A673 (cell line): ENCODE results near the gene SMIM13. TPM values are rescaled to one million over a fixed set of nuclear protein-coding genes. Genes with fewer than 3 reads are reported as not detected.

ENCODE experiments used
- BruUV-seq: library from RNA; stranded (reverse); fragments of 400-500 nt; replicated peaks from 2 replicates; lab custom pipeline; 2021; lab: Mats Ljungman, UMichigan
- CTCF ChIA-PET: fragments of 300-600 bp; sonication (Branson Sonifier 250); formaldehyde crosslinking; loops from one replicate; lab custom pipeline; 2022; ENCODE audit warnings: antibody characterized with exemption; lab: Charles Lee
- POLR2A ChIA-PET: fragments of 300-600 bp; sonication (Branson Sonifier 250); formaldehyde crosslinking; loops from one replicate; lab custom pipeline; 2022; ENCODE audit warnings: antibody characterized with exemption; ENCODE audit not compliant: low non-redundant PET; lab: Charles Lee
- DNase-seq: peaks from one replicate; pipeline ENCODE4 v3.0.0-alpha.2; 2015; ENCODE audit warnings: low spot score
- H3K27ac ChIP-seq: fragments of 200-600 bp; sonication (generic); 2 replicates; pipeline ENCODE4 v1.5.1; 2016; ENCODE audit warnings: mixed run types, low read depth, mild to moderate bottlenecking, mixed read lengths, antibody characterized with exemption, low read length; ENCODE audit not compliant: poor library complexity, severe bottlenecking
- H3K27me3 ChIP-seq: fragments of 200-600 bp; sonication (generic); replicated peaks from 2 replicates; pipeline ENCODE4 v1.6.1; 2017; ENCODE audit warnings: mixed run types, low read depth, mild to moderate bottlenecking, mixed read lengths, antibody characterized with exemption, low read length; ENCODE audit not compliant: insufficient read depth, poor library complexity
- H3K36me3 ChIP-seq: fragments of 200-600 bp; sonication (generic); 2 replicates; pipeline ENCODE4 v1.6.1; 2016; ENCODE audit warnings: mixed run types, mild to moderate bottlenecking, mixed read lengths, antibody characterized with exemption, low read length; ENCODE audit not compliant: insufficient read depth, poor library complexity, severe bottlenecking
- H3K4me1 ChIP-seq: fragments of 200-600 bp; sonication (generic); 2 replicates; pipeline ENCODE4 v1.6.1; 2017; ENCODE audit warnings: mixed run types, mild to moderate bottlenecking, mixed read lengths, antibody characterized with exemption, low read length; ENCODE audit not compliant: insufficient read depth, poor library complexity, severe bottlenecking
- H3K4me3 ChIP-seq: fragments of 200-600 bp; sonication (generic); 2 replicates; pipeline ENCODE4 v1.5.1; 2016; ENCODE audit warnings: low read depth, mixed run types, mild to moderate bottlenecking, mixed read lengths, low read length; ENCODE audit not compliant: poor library complexity, severe bottlenecking
- H3K9me3 ChIP-seq: fragments of 200-600 bp; sonication (generic); 2 replicates; pipeline ENCODE4 v1.6.1; 2016; ENCODE audit warnings: mixed run types, low read depth, mild to moderate bottlenecking, mixed read lengths, antibody characterized with exemption, low read length; ENCODE audit not compliant: poor library complexity, severe bottlenecking
- EZH2 ChIP-seq: fragments of 200-600 bp; sonication (generic); IDR thresholded peaks from 2 replicates; pipeline ENCODE4 v1.6.1; 2017; ENCODE audit warnings: borderline replicate concordance, low read depth, mild to moderate bottlenecking, mixed read lengths, antibody characterized with exemption, low read length; ENCODE audit not compliant: poor library complexity, severe bottlenecking
- intact Hi-C: fragments of 100-400 bp; cut with micrococcal nuclease; formaldehyde crosslinking; loops from one replicate; pipeline ENCODE4 v1.10.0; 2022; ENCODE audit not compliant: unreplicated experiment
- total RNA-seq: library from RNA; stranded (reverse); gene quantifications from 2 replicates; pipeline ENCODE4 v1.2.3, GENCODE V29; 2021
- TF ChIP-seq, protein P1 (sequence below): fragments of 300-800, 200-600 bp; sonication (generic); conservative IDR thresholded peaks from 2 replicates; pipeline ENCODE4 v1.5.1; 2017; ENCODE audit warnings: low read depth, mild to moderate bottlenecking, antibody characterized with exemption, low read length, moderate library complexity, mixed read lengths

Gene SMIM13
- total RNA-seq, 1 experiment from 2014 or later = 18.9 TPM

GRCh38 chr6:11050731-11051130 is 42.9 kb upstream of the SMIM13 start:
- H3K27ac ChIP-seq = no peak overlapping the region
- BruUV-seq = no TSS peak
- H3K27me3 ChIP-seq = peaks cover under 1% of the 10 kb centered on the region
- intact Hi-C loops = no loop called here
- DNase-seq = no peak
- CTCF ChIA-PET = no interaction called here
- no peaks in the 10 kb centered on the region for H3K36me3 ChIP-seq
- no peak overlapping the region for H3K4me3 ChIP-seq
- no peaks in the 10 kb centered on the region for H3K9me3 ChIP-seq
- TF ChIP-seq, protein P1, sequence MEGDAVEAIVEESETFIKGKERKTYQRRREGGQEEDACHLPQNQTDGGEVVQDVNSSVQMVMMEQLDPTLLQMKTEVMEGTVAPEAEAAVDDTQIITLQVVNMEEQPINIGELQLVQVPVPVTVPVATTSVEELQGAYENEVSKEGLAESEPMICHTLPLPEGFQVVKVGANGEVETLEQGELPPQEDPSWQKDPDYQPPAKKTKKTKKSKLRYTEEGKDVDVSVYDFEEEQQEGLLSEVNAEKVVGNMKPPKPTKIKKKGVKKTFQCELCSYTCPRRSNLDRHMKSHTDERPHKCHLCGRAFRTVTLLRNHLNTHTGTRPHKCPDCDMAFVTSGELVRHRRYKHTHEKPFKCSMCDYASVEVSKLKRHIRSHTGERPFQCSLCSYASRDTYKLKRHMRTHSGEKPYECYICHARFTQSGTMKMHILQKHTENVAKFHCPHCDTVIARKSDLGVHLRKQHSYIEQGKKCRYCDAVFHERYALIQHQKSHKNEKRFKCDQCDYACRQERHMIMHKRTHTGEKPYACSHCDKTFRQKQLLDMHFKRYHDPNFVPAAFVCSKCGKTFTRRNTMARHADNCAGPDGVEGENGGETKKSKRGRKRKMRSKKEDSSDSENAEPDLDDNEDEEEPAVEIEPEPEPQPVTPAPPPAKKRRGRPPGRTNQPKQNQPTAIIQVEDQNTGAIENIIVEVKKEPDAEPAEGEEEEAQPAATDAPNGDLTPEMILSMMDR = no peak
- TF ChIP-seq EZH2 = no peak
- H3K4me1 ChIP-seq = no peaks in the 10 kb centered on the region
- POLR2A ChIA-PET = no interaction called here

DNA sequence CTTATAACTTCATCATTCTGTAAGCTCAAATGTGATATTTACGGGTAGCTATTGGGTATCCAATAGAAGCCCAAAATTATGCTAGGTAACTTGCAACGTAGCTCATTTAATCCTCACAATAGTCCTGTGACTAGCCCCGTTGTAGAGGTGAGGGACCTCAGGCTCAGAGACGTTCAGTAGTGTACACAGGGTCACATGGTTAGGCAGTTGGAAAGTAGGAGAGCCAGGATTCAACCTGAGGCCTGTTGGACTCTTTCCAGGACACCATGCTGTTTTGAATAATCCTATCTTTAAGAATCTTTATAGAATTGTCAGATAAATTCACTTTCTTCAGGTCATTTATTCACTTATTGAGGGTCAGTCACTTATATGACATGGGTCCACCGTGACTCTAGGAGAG is 40.3 kb upstream of the SMIM13 start:
- no TSS peak for BruUV-seq
- intact Hi-C loops = no loop called here
- H3K36me3 ChIP-seq = no peaks in the 10 kb centered on the region
- TF ChIP-seq, protein P1 = no peak
- TF ChIP-seq EZH2 = no peak
- CTCF ChIA-PET = no interaction called here
- POLR2A ChIA-PET = interaction anchor here (0.6 kb wide), 1 partner anchor 177 kb away, joined by 5 read pairs; no protein-coding TSS in a partner anchor
- no peak overlapping the region for H3K4me3 ChIP-seq
- no peaks in the 10 kb centered on the region for H3K4me1 ChIP-seq
- H3K27ac ChIP-seq = no peak overlapping the region
- no peaks in the 10 kb centered on the region for H3K9me3 ChIP-seq
- no peaks in the 10 kb centered on the region for H3K27me3 ChIP-seq
- no peak for DNase-seq

DNA sequence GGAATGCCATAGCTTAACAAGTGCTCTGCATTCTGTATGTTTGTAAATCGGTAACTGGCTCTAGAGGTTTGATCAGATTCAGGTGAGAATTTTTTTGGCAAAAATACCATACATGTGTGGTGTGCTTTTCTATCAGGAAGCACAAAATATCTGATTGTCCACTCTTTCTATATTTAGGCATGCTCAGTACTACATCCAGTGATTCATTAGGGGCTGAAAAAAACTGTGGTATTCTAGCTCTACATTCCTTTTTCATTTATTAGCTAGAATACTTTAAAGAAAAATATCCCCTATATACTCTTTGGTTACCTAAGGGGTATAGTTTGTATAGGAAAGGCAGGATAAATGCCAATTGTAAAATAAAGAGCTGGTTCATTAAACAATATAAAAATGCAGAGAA is 38.9 kb upstream of the SMIM13 start:
- no peaks in the 10 kb centered on the region for H3K36me3 ChIP-seq
- CTCF ChIA-PET = no interaction called here
- TF ChIP-seq EZH2 = no peak
- TF ChIP-seq, protein P1 = no peak
- no TSS peak for BruUV-seq
- no peaks in the 10 kb centered on the region for H3K9me3 ChIP-seq
- DNase-seq = no peak
- POLR2A ChIA-PET = no interaction called here
- intact Hi-C loops = no loop called here
- H3K4me1 ChIP-seq = no peaks in the 10 kb centered on the region
- H3K27ac ChIP-seq = no peak overlapping the region
- no peak overlapping the region for H3K4me3 ChIP-seq
- no peaks in the 10 kb centered on the region for H3K27me3 ChIP-seq
